H1 (cell line): ENCODE measurements around the gene ADIRF. TPM values are rescaled to one million over a fixed set of nuclear protein-coding genes. Genes with fewer than 3 reads are reported as not detected.
"Not testable (repeated sequence)": the region's sequence is repeated elsewhere in the genome, so short reads cannot be mapped to it uniquely, and the experiment has no call there.

ENCODE experiments used
- CTCF ChIA-PET: fragments of 300-600 bp; sonication (Branson Sonifier 250); formaldehyde crosslinking; loops from one replicate; lab custom pipeline; 2021; ENCODE audit not compliant: partially characterized antibody; lab: Charles Lee
- POLR2A ChIA-PET: fragments of 300-600 bp; sonication (Branson Sonifier 250); formaldehyde crosslinking; loops from one replicate; lab custom pipeline; 2021; ENCODE audit warnings: inconsistent platforms; ENCODE audit not compliant: partially characterized antibody; lab: Charles Lee
- DNase-seq, 2 experiments: peaks; one replicate each; pipeline versions ENCODE4 v3.0.0 to v3.0.0-alpha.2; 2010 to 2022; ENCODE audit warnings: low spot score in 2 of 2, low read depth in 1 of 2, mixed read lengths in 1 of 2
- FAIRE-seq: peaks from 2 replicates; lab custom pipeline; 2011; peaks lifted over from hg19 to GRCh38; lab: Jason Lieb, UNC
- H2AFZ ChIP-seq: 2 replicates; pipeline ENCODE4 v1.8.1; 2012; ENCODE audit warnings: low read length, inconsistent platforms
- H2AK5ac ChIP-seq: 2 replicates; pipeline ENCODE4 v1.6.1; 2013; ENCODE audit warnings: low read depth, low read length
- H2BK120ac ChIP-seq: replicated peaks from 2 replicates; pipeline ENCODE3; 2013; ENCODE audit warnings: low read depth, low read length, inconsistent platforms
- H2BK12ac ChIP-seq: 2 replicates; pipeline ENCODE4 v1.6.1; 2013; ENCODE audit warnings: low read depth, low read length
- H2BK15ac ChIP-seq: 2 replicates; pipeline ENCODE4 v1.6.1; 2013; ENCODE audit warnings: low read length
- H2BK20ac ChIP-seq: 2 replicates; pipeline ENCODE4 v1.6.1; 2013; ENCODE audit warnings: low read length
- H2BK5ac ChIP-seq: 2 replicates; pipeline ENCODE4 v1.6.1; 2013; ENCODE audit warnings: low read depth, low read length
- H3K14ac ChIP-seq: 2 replicates; pipeline ENCODE4 v1.6.1; 2013; ENCODE audit warnings: inconsistent platforms; ENCODE audit not compliant: insufficient read length
- H3K18ac ChIP-seq: 2 replicates; pipeline ENCODE4 v1.6.1; 2013; ENCODE audit warnings: low read length; ENCODE audit errors: extremely low read depth
- H3K23ac ChIP-seq: 2 replicates; pipeline ENCODE4 v1.6.1; 2013; ENCODE audit warnings: inconsistent platforms; ENCODE audit not compliant: insufficient read length
- H3K23me2 ChIP-seq: 2 replicates; pipeline ENCODE4 v1.6.1; 2013; ENCODE audit warnings: low read depth, low read length
- H3K27ac ChIP-seq: 2 replicates; pipeline ENCODE4 v1.6.1; 2011; ENCODE audit warnings: low read depth, low read length, inconsistent platforms
- H3K27me3 ChIP-seq, 4 experiments: replicated peaks in 1 of 4; 1 replicate in 1 of 4; 2 replicates in 3 of 4; pipeline versions ENCODE4 v1.6.1 to v1.8.1; 2011 to 2013; ENCODE audit warnings: low read length in 3 of 4, mild to moderate bottlenecking in 3 of 4, inconsistent platforms in 2 of 4, mixed read lengths in 2 of 4, moderate library complexity in 1 of 4; ENCODE audit not compliant: control insufficient read depth in 3 of 4, insufficient read depth in 3 of 4; ENCODE audit errors: extremely low read depth in 1 of 4
- H3K36me3 ChIP-seq, 4 experiments: 2 replicates each; pipeline versions ENCODE4 v1.6.1 to v1.8.1; 2011 to 2013; ENCODE audit warnings: mild to moderate bottlenecking in 4 of 4, low read length in 3 of 4, moderate library complexity in 2 of 4, control low read depth in 1 of 4, inconsistent platforms in 1 of 4; ENCODE audit not compliant: insufficient read depth in 4 of 4, control insufficient read depth in 2 of 4
- H3K4ac ChIP-seq: replicated peaks from 2 replicates; pipeline ENCODE3; 2013; ENCODE audit warnings: low read length, low read depth, mixed read lengths, inconsistent platforms; ENCODE audit not compliant: insufficient read length
- H3K4me1 ChIP-seq, 4 experiments: replicated peaks in 1 of 4; 1 replicate in 1 of 4; 2 replicates in 3 of 4; pipeline versions ENCODE4 v1.6.1 to v1.8.1; 2011 to 2013; ENCODE audit warnings: low read length in 3 of 4, inconsistent platforms in 2 of 4, mixed read lengths in 1 of 4; ENCODE audit not compliant: insufficient read depth in 4 of 4, control insufficient read depth in 3 of 4
- H3K4me2 ChIP-seq, 2 experiments: 2 replicates each; pipeline versions ENCODE4 v1.6.1 to v1.8.1; 2011 to 2013; ENCODE audit warnings: low read depth in 2 of 2, low read length in 2 of 2, control low read depth in 1 of 2, inconsistent platforms in 1 of 2, mild to moderate bottlenecking in 1 of 2; ENCODE audit not compliant: insufficient read depth in 1 of 2
- H3K4me3 ChIP-seq, 4 experiments: fragments of 200-600, 300-600 bp in 1 of 4; sonication (generic), shearing (Covaris generic), sonication (Bioruptor Twin) in 1 of 4; 2 replicates each; pipeline versions ENCODE4 v1.5.1 to v1.8.1; 2011 to 2016; ENCODE audit warnings: low read length in 4 of 4, low read depth in 3 of 4, control low read depth in 2 of 4, inconsistent platforms in 2 of 4, mild to moderate bottlenecking in 2 of 4, mixed read lengths in 1 of 4, moderate library complexity in 1 of 4; ENCODE audit not compliant: insufficient read depth in 2 of 4; ENCODE audit errors: extremely low read depth in 1 of 4
- H3K56ac ChIP-seq: replicated peaks from 2 replicates; pipeline ENCODE3; 2013; ENCODE audit warnings: low read depth, mild to moderate bottlenecking, mixed read lengths, low read length, inconsistent platforms; ENCODE audit not compliant: insufficient read length
- H3K79me1 ChIP-seq: 2 replicates; pipeline ENCODE4 v1.6.1; 2013; ENCODE audit warnings: low read depth, low read length, control low read depth
- H3K79me2 ChIP-seq, 2 experiments: 2 replicates each; pipeline versions ENCODE4 v1.6.1 to v1.8.1; 2012 to 2013; ENCODE audit warnings: low read length in 2 of 2, mild to moderate bottlenecking in 2 of 2, inconsistent platforms in 1 of 2; ENCODE audit not compliant: insufficient read depth in 2 of 2, control insufficient read depth in 1 of 2
- H3K9ac ChIP-seq, 4 experiments: replicated peaks in 1 of 4; 1 replicate in 1 of 4; 2 replicates in 3 of 4; pipeline versions ENCODE4 v1.6.1 to v1.8.1; 2011 to 2013; ENCODE audit warnings: low read depth in 3 of 4, low read length in 3 of 4, control low read depth in 2 of 4, mild to moderate bottlenecking in 2 of 4, moderate library complexity in 2 of 4, inconsistent platforms in 1 of 4; ENCODE audit errors: extremely low read depth in 1 of 4
- H3K9me3 ChIP-seq, 2 experiments: 2 replicates each; pipeline versions ENCODE4 v1.6.1 to v1.8.1; 2012 to 2013; ENCODE audit warnings: mild to moderate bottlenecking in 2 of 2, moderate library complexity in 2 of 2, control low read depth in 1 of 2, inconsistent platforms in 1 of 2, low read depth in 1 of 2, low read length in 1 of 2, mixed read lengths in 1 of 2; ENCODE audit not compliant: insufficient read depth in 2 of 2
- H4K20me1 ChIP-seq, 2 experiments: replicated peaks in 1 of 2; 2 replicates each; pipeline versions ENCODE3 to v1.8.1; 2011 to 2013; ENCODE audit warnings: inconsistent platforms in 2 of 2, low read length in 2 of 2, mild to moderate bottlenecking in 1 of 2; ENCODE audit not compliant: insufficient read depth in 2 of 2, control insufficient read depth in 1 of 2
- H4K5ac ChIP-seq: 2 replicates; pipeline ENCODE4 v1.6.1; 2013; ENCODE audit warnings: low read length, low read depth, mixed read lengths, inconsistent platforms; ENCODE audit not compliant: insufficient read length
- H4K8ac ChIP-seq: 2 replicates; pipeline ENCODE4 v1.8.0; 2013; ENCODE audit warnings: mild to moderate bottlenecking, moderate library complexity, low read length, inconsistent platforms; ENCODE audit not compliant: insufficient read depth; ENCODE audit errors: extremely low read depth
- H4K91ac ChIP-seq: replicated peaks from 2 replicates; pipeline ENCODE3; 2013; ENCODE audit warnings: low read length, mixed read lengths, inconsistent platforms; ENCODE audit not compliant: insufficient read length
- EP300 ChIP-seq, 2 experiments: IDR thresholded peaks; 1 replicate in 1 of 2; 2 replicates in 1 of 2; pipeline ENCODE4 v1.6.1; 2011 to 2012; ENCODE audit warnings: low read depth in 2 of 2, low read length in 2 of 2, mild to moderate bottlenecking in 2 of 2, borderline replicate concordance in 1 of 2, inconsistent platforms in 1 of 2, moderate library complexity in 1 of 2
- KDM1A ChIP-seq: fragments of 200-600, 300-600 bp; sonication (generic); IDR thresholded peaks from 2 replicates; pipeline ENCODE4 v1.7.1; 2016; ENCODE audit warnings: mild to moderate bottlenecking, low read length, borderline replicate concordance
- TCF12 ChIP-seq: IDR thresholded peaks from 2 replicates; pipeline ENCODE4 v1.6.1; 2011; ENCODE audit warnings: low read depth, mild to moderate bottlenecking, low read length
- WGBS, 2 experiments: shearing (Covaris generic) in 1 of 2; methylation state at CpG; one replicate each; pipeline versions ENCODE4 v1.1.6 to v1.1.7; 2013 to 2015; ENCODE audit warnings: low lambda C conversion rate in 2 of 2, mixed read lengths in 2 of 2, inconsistent platforms in 1 of 2, low coverage in 1 of 2, missing lambda C conversion rate in 1 of 2; ENCODE audit not compliant: insufficient replicate concordance in 2 of 2, insufficient coverage in 1 of 2, insufficient read length in 1 of 2; ENCODE audit errors: extremely low coverage in 1 of 2, missing lambda C conversion rate in 1 of 2; 5-methylcytosine and 5-hydroxymethylcytosine counted together
- polyA plus RNA-seq, 7 experiments: library from polyadenylated mRNA; depleted of rRNA in 3 of 7; stranded (reverse) in 5 of 7; unstranded in 2 of 7; fragments of >200 nt in 5 of 7; fragments of 200-250 nt in 2 of 7; gene quantifications; 1 replicate in 5 of 7; 2 replicates in 1 of 7; 4 replicates in 1 of 7; pipeline versions ENCODE4 v1.2.1 to v1.2.3, GENCODE V29; 2011 to 2013; ENCODE audit warnings: missing spikeins in 2 of 7, mixed read lengths in 2 of 7
- total RNA-seq: library from RNA; stranded (reverse); fragmentation: NEBNext Ultra II Directional; extraction: Animal tissue kit (Norgen Biotek cat#: 25700); gene quantifications from 2 replicates; pipeline ENCODE4 v1.2.1, GENCODE V29; 2021

ADIRF gene
- total and polyA plus RNA-seq, 2 of the 8 experiments (the other 6 are each of a cell fraction or from before 2014, with no cell fraction given): not detected

DNA sequence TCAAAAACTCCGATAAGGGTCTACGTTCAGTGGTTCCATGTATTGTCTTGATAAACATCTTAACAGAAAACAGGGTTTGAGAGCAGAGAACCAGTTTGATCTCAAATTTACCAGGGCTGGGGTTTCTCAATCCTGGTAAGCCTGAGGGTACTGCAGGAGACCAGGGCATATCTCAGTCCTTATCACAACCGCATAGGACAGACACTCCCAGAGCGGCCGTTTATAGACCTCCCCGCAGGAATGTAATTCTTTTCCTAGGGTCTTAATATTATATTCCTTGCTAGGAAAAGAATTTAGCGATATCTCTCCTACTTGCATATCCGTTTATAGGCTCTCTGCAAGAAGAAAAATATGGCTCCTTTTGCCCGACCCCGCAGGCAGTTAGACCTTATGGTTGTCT, 15.6 kb upstream of the ADIRF start:
- not testable (repeated sequence) for H3K36me3 ChIP-seq, H3K4me3 ChIP-seq, FAIRE-seq, H3K56ac ChIP-seq, H3K79me1 ChIP-seq, H3K23me2 ChIP-seq, H3K23ac ChIP-seq, H3K27ac ChIP-seq, H2AK5ac ChIP-seq, H2BK20ac ChIP-seq, DNase-seq, H2AFZ ChIP-seq, H4K5ac ChIP-seq, H3K9ac ChIP-seq, H3K4ac ChIP-seq, H4K91ac ChIP-seq, H3K14ac ChIP-seq, H3K18ac ChIP-seq, H4K20me1 ChIP-seq, H3K27me3 ChIP-seq, H2BK120ac ChIP-seq, H2BK15ac ChIP-seq, H4K8ac ChIP-seq, H3K79me2 ChIP-seq, H3K9me3 ChIP-seq, H2BK5ac ChIP-seq, H2BK12ac ChIP-seq, H3K4me2 ChIP-seq
- TF ChIP-seq EP300 (IDR thresholded peaks at IDR 0.05; ENCODE audit: borderline replicate concordance in 1 of 2, low read depth in 2 of 2, low read length in 2 of 2) (peak in 1 of 2 experiments; percentile 93; a peak in 1 of 3 replicates), TCF12 (0 out of 2 replicates have a peak, but pooled peaks have one; percentile 31), KDM1A (0 out of 2 replicates have a peak, but pooled peaks have one; percentile 8)
- POLR2A ChIA-PET: interaction anchor here (1.2 to 2.0 kb wide), 2 partner anchors 12 to 14 kb away, joined by 4 to 10 read pairs; no protein-coding TSS in a partner anchor
- CTCF ChIA-PET: interaction anchor here (22.5 to 26.4 kb wide), 2 partner anchors 6 to 8 kb away, joined by 975 read pairs; partner anchors contain the start of genes ADIRF, MMRN2 and SNCG
- H3K4me1 ChIP-seq: peaks cover 14 to 35% (median 30%) of the 10 kb centered on the region in 4 experiments
- 98% methylated on average over 10 of the region's 10 CpGs; no CpG with 5 or more reads in 1 of the 2 experiments for WGBS, 2 experiments
